Small intestine (tissue), 7 donors: ENCODE results near the gene MEAK7. TPM values are rescaled to one million over a fixed set of nuclear protein-coding genes. Genes with fewer than 3 reads are reported as not detected.

Experiments used
- DNase-seq, 2 donors: peaks; one replicate each; pipeline versions ENCODE4 v3.0.0 to v3.0.0-alpha.2; 2013
- FAIRE-seq: peaks from 2 replicates; lab custom pipeline; 2012; peaks lifted over from hg19 to GRCh38; lab: Jason Lieb, UNC
- H3K27ac ChIP-seq, 3 donors: one replicate each; pipeline ENCODE4 v1.5.1; 2013; ENCODE audit warnings: low read length in 2 of 3, mild to moderate bottlenecking in 2 of 3, control low read depth in 1 of 3, inconsistent platforms in 1 of 3, low read depth in 1 of 3, moderate library complexity in 1 of 3
- H3K27me3 ChIP-seq, 3 donors: one replicate each; pipeline ENCODE4 v1.6.1; 2013; ENCODE audit warnings: low read length in 3 of 3, inconsistent platforms in 1 of 3; ENCODE audit not compliant: control insufficient read depth in 3 of 3, insufficient read depth in 3 of 3
- H3K36me3 ChIP-seq, 3 donors: one replicate each; pipeline ENCODE4 v1.6.1; 2013; ENCODE audit warnings: low read length in 3 of 3, inconsistent platforms in 1 of 3, low read depth in 1 of 3, mild to moderate bottlenecking in 1 of 3, moderate library complexity in 1 of 3; ENCODE audit not compliant: control insufficient read depth in 3 of 3, insufficient read depth in 2 of 3
- H3K4me1 ChIP-seq, 3 donors: one replicate each; pipeline ENCODE4 v1.6.1; 2013; ENCODE audit warnings: low read length in 2 of 3, inconsistent platforms in 1 of 3, low read depth in 1 of 3, mild to moderate bottlenecking in 1 of 3, moderate library complexity in 1 of 3; ENCODE audit not compliant: control insufficient read depth in 3 of 3, insufficient read depth in 2 of 3
- H3K4me3 ChIP-seq, 3 donors: one replicate each; pipeline ENCODE4 v1.5.1; 2013; ENCODE audit warnings: low read length in 3 of 3, control low read depth in 1 of 3, inconsistent platforms in 1 of 3, low read depth in 1 of 3, mild to moderate bottlenecking in 1 of 3, moderate library complexity in 1 of 3
- H3K9me3 ChIP-seq, 2 donors: one replicate each; pipeline ENCODE4 v1.6.1; 2013; ENCODE audit warnings: low read depth in 1 of 2, low read length in 1 of 2; ENCODE audit not compliant: control insufficient read depth in 2 of 2, insufficient read depth in 1 of 2
- WGBS, 3 donors: extraction: QIAGEN DNeasy Blood & Tissue Kit; methylation state at CpG; one replicate each; pipeline ENCODE4 v1.1.7; 2013; 5-methylcytosine and 5-hydroxymethylcytosine counted together
- polyA plus RNA-seq, 4 donors: library from polyadenylated mRNA; stranded (reverse) in 3 of 4; unstranded in 1 of 4; fragments of 200-250 nt in 3 of 4; fragments of 120-200 nt in 1 of 4; gene quantifications; one replicate each; pipeline versions ENCODE4 v1.2.1 to v1.2.3, GENCODE V29; 2013
- donor health status: healthy with polysubstance abuse.
- donor health status: control.
- donor health status: control.
- donor health status: Bipolar disorder and iron deficiency.
- donor health status: healthy.

The MEAK7 gene
- polyA plus RNA-seq, 4 donors = 7.3 to 9.2 (median 7.4) TPM

- Histone ChIP-seq H3K4me1 (no peaks in the 10 kb centered on the region), H3K36me3 (peaks cover 0 to 60% (median 11%) of the 10 kb centered on the region in 3 donors), H3K4me3 (no peak overlapping the region), H3K27me3 (no peaks in the 10 kb centered on the region), H3K27ac (no peak overlapping the region), H3K9me3 (no peaks in the 10 kb centered on the region)
- WGBS, 3 donors = 64 to 86% (median 78%) methylated on average over 14 of the region's 14 CpGs
- FAIRE-seq (no peak), DNase-seq (no peak)
These were observed 44.5 kb downstream of the MEAK7 start for GRCh38 chr16:84459941-84460405.

DNA sequence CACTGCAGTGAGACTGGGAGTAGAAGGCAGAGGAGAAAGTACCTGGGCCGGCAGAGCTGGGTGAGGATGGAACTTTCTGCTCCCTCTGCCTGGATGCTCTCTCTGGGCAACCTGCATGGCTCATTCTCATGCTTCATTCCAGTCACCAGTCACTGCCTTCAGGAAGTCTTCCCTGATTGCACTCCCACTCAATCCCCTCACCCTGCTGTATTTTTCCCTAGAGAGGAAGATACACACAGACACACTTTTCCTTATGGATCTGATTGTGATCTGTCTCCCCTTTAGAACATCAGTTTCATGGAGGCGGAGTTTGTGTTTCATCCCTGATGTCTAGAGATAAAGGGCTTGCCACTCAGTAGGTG is 44.9 kb downstream of the MEAK7 start:
- 92 to 97% (median 96%) methylated on average over 2 of the region's 2 CpGs for WGBS, 3 donors
- no peaks in the 10 kb centered on the region for H3K9me3 ChIP-seq
- FAIRE-seq (no peak), DNase-seq (no peak)
- H3K36me3 ChIP-seq = peaks cover 3 to 57% (median 11%) of the 10 kb centered on the region in 3 donors
- no peaks in the 10 kb centered on the region for H3K27me3 ChIP-seq
- H3K4me3 ChIP-seq = no peak overlapping the region
- H3K27ac ChIP-seq = no peak overlapping the region
- no peaks in the 10 kb centered on the region for H3K4me1 ChIP-seq

- H3K4me1 ChIP-seq = no peaks in the 10 kb centered on the region
- H3K9me3 ChIP-seq = no peaks in the 10 kb centered on the region
- H3K36me3 ChIP-seq = peaks cover 3 to 51% (median 7%) of the 10 kb centered on the region in 3 donors
- DNase-seq = no peak
- no peak overlapping the region for H3K27ac ChIP-seq
- FAIRE-seq = no peak
- H3K27me3 ChIP-seq = no peaks in the 10 kb centered on the region
- 93 to 95% (median 94%) methylated on average over 38 of the region's 38 CpGs for WGBS, 3 donors
- no peak overlapping the region for H3K4me3 ChIP-seq
These were observed 45.6 kb downstream of the MEAK7 start for GRCh38 chr16:84458606-84459532.

DNA sequence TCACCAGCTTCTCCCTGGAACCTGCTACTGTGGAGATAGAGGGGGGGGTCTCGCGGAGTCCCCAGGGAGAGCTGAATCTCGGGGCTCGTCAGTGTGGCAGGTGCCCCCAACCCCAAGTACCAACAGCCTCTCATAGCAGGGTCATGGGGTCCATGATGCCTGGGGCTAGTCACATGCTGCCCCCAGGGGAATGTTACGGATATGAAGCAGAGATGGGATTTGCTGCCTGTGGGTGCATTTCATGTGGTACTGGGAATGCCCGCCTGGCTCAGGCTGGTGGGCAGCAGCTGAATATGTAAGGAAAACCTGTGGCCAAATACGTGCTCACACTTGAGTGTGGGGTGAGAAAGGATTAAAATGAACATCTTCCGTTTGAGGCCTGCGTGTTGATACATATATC is 49.4 kb downstream of the MEAK7 start:
- no peak overlapping the region for H3K4me3 ChIP-seq
- no peaks in the 10 kb centered on the region for H3K4me1 ChIP-seq
- no peak overlapping the region for H3K27ac ChIP-seq
- FAIRE-seq = no peak
- H3K27me3 ChIP-seq = no peaks in the 10 kb centered on the region
- no peaks in the 10 kb centered on the region for H3K9me3 ChIP-seq
- WGBS, 3 donors = 87 to 94% (median 93%) methylated on average over 9 of the region's 9 CpGs
- DNase-seq = no peak
- peaks cover 0 to 20% (median 3%) of the 10 kb centered on the region in 3 donors for H3K36me3 ChIP-seq

Other genes with a start within 250 kb of the MEAK7 start
- gene WFDC1, start 209.8 kb downstream of the MEAK7 start, polyA plus RNA-seq = 1 to 10 TPM; 1.6 to 5.4 (median 3.8) TPM
- gene ATP2C2, start 136.1 kb downstream of the MEAK7 start, polyA plus RNA-seq = 10 to 100 TPM in 2 of 4 donors, 1 to 10 TPM in 2; 4.0 to 45.7 (median 15.6) TPM
- 100 to 1,000 TPM in 2 of 4 donors, 10 to 100 TPM in 2; 43.6 to 166 (median 94.3) TPM for gene COTL1, start 113.4 kb upstream of the MEAK7 start, polyA plus RNA-seq
- 10 to 100 TPM; 12.7 to 33.1 (median 19.3) TPM for gene KLHL36, start 143.9 kb upstream of the MEAK7 start, polyA plus RNA-seq
- gene USP10, start 195.3 kb upstream of the MEAK7 start, polyA plus RNA-seq = 10 to 100 TPM; 22.4 to 67.1 (median 32.1) TPM